HEK293 (cell line): ENCODE results near the gene EML1.

ENCODE experiments used
- BCL11A ChIP-seq: fragments of 450-650 bp; formaldehyde crosslinking; IDR thresholded peaks from 2 replicates; pipeline ENCODE4 v1.5.1; 2016; ENCODE audit warnings: low read depth, missing biosample characterization, missing genetic modification characterization
- FEZF1 ChIP-seq: fragments of 450-650 bp; formaldehyde crosslinking; IDR thresholded peaks from 2 replicates; pipeline ENCODE4 v1.5.1; 2016; ENCODE audit warnings: missing biosample characterization, missing genetic modification characterization
- HIC1 ChIP-seq: fragments of 450-650 bp; formaldehyde crosslinking; IDR thresholded peaks from 2 replicates; pipeline ENCODE4 v1.5.1; 2016; ENCODE audit warnings: missing biosample characterization, missing genetic modification characterization
- KLF10 ChIP-seq: fragments of 450-650 bp; IDR thresholded peaks from 2 replicates; pipeline ENCODE4 v1.5.1; 2018; ENCODE audit warnings: missing biosample characterization, mild to moderate bottlenecking, missing genetic modification characterization
- PATZ1 ChIP-seq: fragments of 450-650 bp; formaldehyde crosslinking; IDR thresholded peaks from 2 replicates; pipeline ENCODE4 v1.5.1; 2016; ENCODE audit warnings: missing biosample characterization, missing genetic modification characterization
- PRDM4 ChIP-seq: fragments of 450-650 bp; formaldehyde crosslinking; IDR thresholded peaks from 2 replicates; pipeline ENCODE4 v1.5.1; 2017; ENCODE audit warnings: missing biosample characterization, missing genetic modification characterization
- SETDB1 ChIP-seq: IDR thresholded peaks from one replicate; pipeline ENCODE4 v1.6.1; 2017; ENCODE audit warnings: mild to moderate bottlenecking, low read length, moderate library complexity, mixed read lengths; ENCODE audit not compliant: insufficient read length
- TCF7L2 ChIP-seq: IDR thresholded peaks from 2 replicates; pipeline ENCODE4 v1.6.1; 2011; ENCODE audit warnings: low read depth, mild to moderate bottlenecking, inconsistent platforms, low read length, moderate library complexity, borderline replicate concordance
- YY1 ChIP-seq: fragments of 450-650 bp; formaldehyde crosslinking; IDR thresholded peaks from 2 replicates; pipeline ENCODE4 v1.5.1; 2018; ENCODE audit warnings: missing biosample characterization, missing genetic modification characterization
- ZBTB11 ChIP-seq: fragments of 450-650 bp; formaldehyde crosslinking; conservative IDR thresholded peaks from 2 replicates; pipeline ENCODE4 v1.5.1; 2016; ENCODE audit warnings: low read depth, missing biosample characterization, missing genetic modification characterization
- ZBTB20 ChIP-seq: fragments of 450-650 bp; formaldehyde crosslinking; IDR thresholded peaks from 2 replicates; pipeline ENCODE4 v1.5.1; 2016; ENCODE audit warnings: missing biosample characterization, missing genetic modification characterization
- ZBTB26 ChIP-seq: fragments of 450-650 bp; formaldehyde crosslinking; optimal IDR thresholded peaks from 2 replicates; pipeline ENCODE3; 2016; ENCODE audit warnings: missing biosample characterization, mild to moderate bottlenecking, missing genetic modification characterization
- ZEB2 ChIP-seq: fragments of 450-650 bp; formaldehyde crosslinking; IDR thresholded peaks from 2 replicates; pipeline ENCODE4 v1.5.1; 2016; ENCODE audit warnings: missing biosample characterization, missing genetic modification characterization
- ZNF169 ChIP-seq: fragments of 450-650 bp; formaldehyde crosslinking; IDR thresholded peaks from 2 replicates; pipeline ENCODE4 v1.5.1; 2016; ENCODE audit warnings: missing biosample characterization, missing genetic modification characterization
- ZNF223 ChIP-seq: fragments of 450-650 bp; formaldehyde crosslinking; IDR thresholded peaks from 2 replicates; pipeline ENCODE4 v1.5.1; 2016; ENCODE audit warnings: missing biosample characterization, missing genetic modification characterization
- ZNF350 ChIP-seq: fragments of 450-650 bp; formaldehyde crosslinking; IDR thresholded peaks from 2 replicates; pipeline ENCODE4 v1.5.0; 2017; ENCODE audit warnings: missing biosample characterization, mild to moderate bottlenecking, missing genetic modification characterization
- ZNF366 ChIP-seq: fragments of 450-650 bp; formaldehyde crosslinking; conservative IDR thresholded peaks from 2 replicates; pipeline ENCODE4 v1.5.1; 2016; ENCODE audit warnings: missing biosample characterization, missing genetic modification characterization
- ZNF423 ChIP-seq: fragments of 450-650 bp; formaldehyde crosslinking; IDR thresholded peaks from 2 replicates; pipeline ENCODE4 v1.5.1; 2016; ENCODE audit warnings: missing biosample characterization, missing genetic modification characterization
- ZNF529 ChIP-seq: fragments of 450-650 bp; formaldehyde crosslinking; IDR thresholded peaks from 2 replicates; pipeline ENCODE4 v1.5.1; 2017; ENCODE audit warnings: missing genetic modification characterization, missing biosample characterization; ENCODE audit not compliant: insufficient replicate concordance
- ZNF558 ChIP-seq: fragments of 450-650 bp; formaldehyde crosslinking; IDR thresholded peaks from 2 replicates; pipeline ENCODE4 v1.5.1; 2016; ENCODE audit warnings: missing biosample characterization, missing genetic modification characterization
- ZNF561 ChIP-seq: fragments of 450-650 bp; IDR thresholded peaks from 2 replicates; pipeline ENCODE4 v1.5.1; 2018; ENCODE audit warnings: missing biosample characterization, missing genetic modification characterization, borderline replicate concordance
- ZNF610 ChIP-seq: fragments of 450-650 bp; formaldehyde crosslinking; IDR thresholded peaks from 2 replicates; pipeline ENCODE4 v1.5.1; 2016; ENCODE audit warnings: missing biosample characterization, missing genetic modification characterization, borderline replicate concordance
- ZNF768 ChIP-seq: fragments of 450-650 bp; formaldehyde crosslinking; IDR thresholded peaks from 2 replicates; pipeline ENCODE4 v1.5.1; 2018; ENCODE audit warnings: missing biosample characterization, mild to moderate bottlenecking, missing genetic modification characterization
- ZSCAN16 ChIP-seq: fragments of 450-650 bp; formaldehyde crosslinking; IDR thresholded peaks from 2 replicates; pipeline ENCODE4 v1.5.1; 2016; ENCODE audit warnings: missing biosample characterization, missing genetic modification characterization
- ZSCAN18 ChIP-seq: fragments of 450-650 bp; formaldehyde crosslinking; IDR thresholded peaks from 2 replicates; pipeline ENCODE4 v1.5.1; 2016; ENCODE audit warnings: missing biosample characterization, missing genetic modification characterization
- ZSCAN23 ChIP-seq: fragments of 450-650 bp; formaldehyde crosslinking; IDR thresholded peaks from 2 replicates; pipeline ENCODE4 v1.5.1; 2016; ENCODE audit warnings: missing biosample characterization, missing genetic modification characterization

The EML1 gene

GRCh38 chr14:99952039-99952438 is 158.8 kb downstream of the EML1 start (continued):
- TF ChIP-seq PRDM4 (tag by site-specific recombination) (no peak), FEZF1 (tag by site-specific recombination) (no peak), ZNF169 (tag by site-specific recombination) (peak; percentile 78; the same call in 1 of the 2 replicates), YY1 (tag by site-specific recombination) (no peak), ZNF768 (tag by site-specific recombination) (no peak), ZNF558 (no peak), ZSCAN23 (tag by site-specific recombination) (no peak), ZBTB11 (tag by site-specific recombination) (no peak), ZBTB20 (tag by site-specific recombination) (no peak), ZNF529 (tag by site-specific recombination) (no peak), ZNF366 (tag by site-specific recombination) (no peak), ZSCAN18 (tag by site-specific recombination) (no peak), PATZ1 (tag by site-specific recombination) (no peak), ZEB2 (tag by site-specific recombination) (no peak), ZNF350 (no peak), ZNF610 (tag by site-specific recombination) (no peak), BCL11A (tag by site-specific recombination) (no peak), ZBTB26 (tag by site-specific recombination) (no peak), HIC1 (tag by site-specific recombination) (no peak), KLF10 (tag by site-specific recombination) (no peak), ZNF561 (tag by site-specific recombination) (no peak), TCF7L2 (no peak), ZNF423 (tag by site-specific recombination) (no peak), ZNF223 (tag by site-specific recombination) (no peak), ZSCAN16 (tag by site-specific recombination) (no peak), SETDB1 (no peak)
